OCI-LY7 (cell line): ENCODE measurements around the gene HBM. TPM values are rescaled to one million over a fixed set of nuclear protein-coding genes. Genes with fewer than 3 reads are reported as not detected.

Experiments
- BruUV-seq: library from RNA; stranded (reverse); fragments of 400-500 nt; replicated peaks from 2 replicates; lab custom pipeline; 2021; lab: Mats Ljungman, UMichigan
- CTCF ChIA-PET: fragments of 300-600 bp; sonication (Branson Sonifier 250); formaldehyde crosslinking; loops from one replicate; lab custom pipeline; 2022; ENCODE audit warnings: antibody characterized with exemption; ENCODE audit not compliant: unreplicated experiment; lab: Charles Lee
- POLR2A ChIA-PET: fragments of 300-600 bp; sonication (Branson Sonifier 250); formaldehyde crosslinking; loops from one replicate; lab custom pipeline; 2022; ENCODE audit warnings: antibody characterized with exemption; lab: Charles Lee
- DNase-seq: peaks from one replicate; pipeline ENCODE4 v3.0.0-alpha.2; 2015; ENCODE audit warnings: low spot score
- H2AFZ ChIP-seq: fragments of 200-600 bp; sonication (generic), shearing (Covaris generic); 2 replicates; pipeline ENCODE4 v1.6.1; 2014; ENCODE audit warnings: mild to moderate bottlenecking, antibody characterized with exemption, low read length, moderate library complexity
- H3K27ac ChIP-seq: fragments of 200-600 bp; sonication (generic); 2 replicates; pipeline ENCODE4 v1.5.1; 2014; ENCODE audit warnings: mixed run types, low read depth, mild to moderate bottlenecking, moderate library complexity, low read length, inconsistent platforms; ENCODE audit not compliant: poor library complexity, severe bottlenecking
- H3K36me3 ChIP-seq: fragments of 200-600 bp; sonication (generic); 2 replicates; pipeline ENCODE4 v1.6.1; 2014; ENCODE audit warnings: mild to moderate bottlenecking, antibody characterized with exemption, low read length, moderate library complexity, mixed read lengths; ENCODE audit not compliant: insufficient read depth
- H3K4me1 ChIP-seq: fragments of 200-600 bp; sonication (generic); 2 replicates; pipeline ENCODE4 v1.5.1; 2014; ENCODE audit warnings: mild to moderate bottlenecking, low read length; ENCODE audit not compliant: insufficient read depth, poor library complexity, severe bottlenecking
- H3K4me2 ChIP-seq: fragments of 200-600 bp; sonication (generic); 2 replicates; pipeline ENCODE4 v1.6.1; 2014; ENCODE audit warnings: mild to moderate bottlenecking, low read length
- H3K4me3 ChIP-seq: fragments of 200-600 bp; sonication (generic); 2 replicates; pipeline ENCODE4 v1.5.1; 2014; ENCODE audit warnings: mild to moderate bottlenecking, low read depth, low read length; ENCODE audit not compliant: poor library complexity, severe bottlenecking
- H3K79me2 ChIP-seq: fragments of 200-600 bp; sonication (generic); 2 replicates; pipeline ENCODE4 v1.6.1; 2016; ENCODE audit warnings: low read depth, mild to moderate bottlenecking, low read length, moderate library complexity, mixed read lengths; ENCODE audit not compliant: insufficient read depth
- H3K9me2 ChIP-seq: fragments of 200-600 bp; sonication (generic); 2 replicates; pipeline ENCODE4 v1.6.1; 2016; ENCODE audit warnings: mild to moderate bottlenecking, low read length, mixed read lengths; ENCODE audit not compliant: insufficient read depth
- H3K9me3 ChIP-seq: fragments of 200-600 bp; sonication (generic); 2 replicates; pipeline ENCODE4 v1.6.1; 2014; ENCODE audit warnings: mild to moderate bottlenecking, mixed run types, low read length, mixed read lengths
- H4K20me1 ChIP-seq: fragments of 200-600 bp; sonication (generic); 2 replicates; pipeline ENCODE4 v1.6.1; 2014; ENCODE audit warnings: mild to moderate bottlenecking, antibody characterized with exemption, low read length, moderate library complexity, mixed read lengths; ENCODE audit not compliant: insufficient read depth
- CTCF ChIP-seq: fragments of 200-600 bp; sonication (generic); conservative IDR thresholded peaks from 2 replicates; pipeline ENCODE4 v1.5.1; 2014; ENCODE audit warnings: mild to moderate bottlenecking, antibody characterized with exemption, low read length, moderate library complexity, mixed read lengths
- EZH2phosphoT487 ChIP-seq: fragments of 200-600 bp; sonication (generic); IDR thresholded peaks from 2 replicates; pipeline ENCODE4 v1.6.1; 2018; ENCODE audit warnings: low read depth, borderline replicate concordance, mild to moderate bottlenecking, mixed run types, antibody characterized with exemption, low read length, moderate library complexity, mixed read lengths
- intact Hi-C: fragments of 100-400 bp; cut with micrococcal nuclease; formaldehyde crosslinking; loops from one replicate; pipeline ENCODE4 v1.10.0; 2022; ENCODE audit not compliant: unreplicated experiment
- total RNA-seq, 2 experiments: library from RNA; depleted of rRNA in 1 of 2; stranded (reverse); fragments of >200 nt in 1 of 2; shearing (Covaris generic) in 1 of 2; gene quantifications; 2 replicates each; pipeline ENCODE4 v1.2.3, GENCODE V29; 2014 to 2022

The HBM gene
- total RNA-seq, 2 experiments from 2014 or later: not detected

GRCh38 chr16:191831-192230, 26.1 kb downstream of the HBM start:
- no peaks in the 10 kb centered on the region for H3K4me1 ChIP-seq
- TF ChIP-seq CTCF (no peak), EZH2phosphoT487 (no peak)
- H2AFZ ChIP-seq: no peak overlapping the region
- ChIA-PET CTCF (no interaction called here), POLR2A (no interaction called here)
- H3K4me2 ChIP-seq: no peak overlapping the region
- no peak overlapping the region for H3K4me3 ChIP-seq
- no peak overlapping the region for H3K27ac ChIP-seq
- BruUV-seq: no TSS peak
- no peaks in the 10 kb centered on the region for H4K20me1 ChIP-seq
- no peaks in the 10 kb centered on the region for H3K9me2 ChIP-seq
- peaks cover 99% of the 10 kb centered on the region for H3K36me3 ChIP-seq
- H3K9me3 ChIP-seq: no peaks in the 10 kb centered on the region
- H3K79me2 ChIP-seq: no peaks in the 10 kb centered on the region
- DNase-seq: no peak
- intact Hi-C loops: no loop called here

GRCh38 chr16:192686-193085, 26.9 kb downstream of the HBM start:
- CTCF ChIA-PET: no interaction called here
- no peak for DNase-seq
- H3K9me3 ChIP-seq: no peaks in the 10 kb centered on the region

More at GRCh38 chr16:192686-193085, 26.9 kb downstream of the HBM start:
- Histone ChIP-seq H3K36me3 (peaks cover 100% of the 10 kb centered on the region), H3K9me2 (no peaks in the 10 kb centered on the region), H3K4me3 (no peak overlapping the region), H3K4me1 (no peaks in the 10 kb centered on the region), H4K20me1 (no peaks in the 10 kb centered on the region), H3K4me2 (no peak overlapping the region), H3K79me2 (no peaks in the 10 kb centered on the region), H3K27ac (no peak overlapping the region), H2AFZ (no peak overlapping the region)
- no peak for TF ChIP-seq CTCF
- no peak for TF ChIP-seq EZH2phosphoT487
- intact Hi-C loops: no loop called here
- POLR2A ChIA-PET: interaction anchor here (0.7 kb wide), 1 partner anchor 178 kb away, joined by 3 read pairs; the partner anchor contains the start of gene MRPL28
- BruUV-seq: no TSS peak
